ENCODE data around the gene RAN. TPM values are rescaled to one million over a fixed set of nuclear protein-coding genes. Genes with fewer than 3 reads are reported as not detected.

RAN gene
- total and polyA plus RNA-seq, 9 of the 15 experiments (the other 6 are each of a cell fraction or from before 2014, with no cell fraction given), result 1,687 to 3,820 (median 2,300) TPM

DNA sequence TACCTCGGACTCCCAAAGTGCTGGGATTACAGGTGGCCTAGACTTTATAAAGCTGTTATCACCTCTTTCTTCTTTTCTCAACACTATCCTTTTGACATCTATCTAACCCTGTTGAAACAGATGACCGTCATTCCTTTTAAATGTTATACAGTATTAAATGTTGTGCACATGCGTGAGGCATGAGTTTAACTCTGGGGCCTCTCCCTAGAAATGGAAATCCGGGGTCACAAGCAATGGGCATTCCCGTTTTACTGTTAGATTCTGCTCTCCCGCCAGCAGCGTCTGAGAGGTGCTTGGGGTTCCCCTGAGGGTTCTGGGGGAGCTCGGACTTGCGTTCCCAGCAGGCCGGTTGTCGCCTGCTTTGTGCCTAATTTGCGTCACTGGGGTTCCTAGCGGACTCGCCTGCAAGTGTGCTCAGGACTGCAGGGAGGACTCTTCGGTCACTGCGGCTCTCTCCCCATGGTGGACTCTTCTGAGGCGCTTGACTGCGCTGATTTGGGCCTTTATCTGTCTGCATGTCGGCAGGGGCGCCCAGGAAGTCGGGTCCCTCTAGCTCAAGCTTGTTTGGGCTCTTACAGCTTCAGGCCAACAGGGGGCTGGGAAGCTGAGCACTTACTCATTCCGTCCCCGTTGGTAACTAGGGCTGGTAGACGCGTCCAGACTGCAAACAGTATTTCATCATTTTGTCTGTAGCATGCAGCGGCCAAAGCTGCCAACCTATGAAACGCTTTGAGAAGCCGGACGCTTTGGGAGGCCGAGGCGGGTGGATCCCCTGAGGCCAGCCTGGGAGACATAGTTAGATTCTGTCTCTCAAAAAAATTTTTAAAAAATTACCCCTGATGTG lies 1.2 kb upstream of the RAN start (continued):
- TF ChIP-seq, protein P1, sequence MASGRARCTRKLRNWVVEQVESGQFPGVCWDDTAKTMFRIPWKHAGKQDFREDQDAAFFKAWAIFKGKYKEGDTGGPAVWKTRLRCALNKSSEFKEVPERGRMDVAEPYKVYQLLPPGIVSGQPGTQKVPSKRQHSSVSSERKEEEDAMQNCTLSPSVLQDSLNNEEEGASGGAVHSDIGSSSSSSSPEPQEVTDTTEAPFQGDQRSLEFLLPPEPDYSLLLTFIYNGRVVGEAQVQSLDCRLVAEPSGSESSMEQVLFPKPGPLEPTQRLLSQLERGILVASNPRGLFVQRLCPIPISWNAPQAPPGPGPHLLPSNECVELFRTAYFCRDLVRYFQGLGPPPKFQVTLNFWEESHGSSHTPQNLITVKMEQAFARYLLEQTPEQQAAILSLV (tag; IDR thresholded peaks at IDR 0.05), result peak; percentile 35; the same call in 1 of the 2 replicates
- TF ChIP-seq HMG20B (CRISPR knock-in tag; IDR thresholded peaks at IDR 0.05) (no peak), ZNF780A (CRISPR knock-in tag; IDR thresholded peaks at IDR 0.05) (no peak), SUPT5H (IDR thresholded peaks at IDR 0.05) (peak; percentile 63; the same call in 1 of the 2 replicates), MAFK (IDR thresholded peaks at IDR 0.05; ENCODE audit: low read length) (0 out of 2 replicates have a peak, but pooled peaks have one; percentile 21), SIN3A (IDR thresholded peaks at IDR 0.05; ENCODE audit: borderline replicate concordance in 2 of 2, control insufficient read depth in 1 of 2, low read depth in 2 of 2, low read length in 2 of 2) (peak in 1 of 2 experiments; percentile 46; a peak in 1 of 4 replicates), ZNF134 (CRISPR knock-in tag; conservative IDR thresholded peaks at IDR 0.05) (no peak), XRCC3 (IDR thresholded peaks at IDR 0.05) (no peak), BDP1 (IDR thresholded peaks at IDR 0.05; ENCODE audit: insufficient read depth, insufficient read length) (no peak), SMAD3 (CRISPR knock-in tag; conservative IDR thresholded peaks at IDR 0.05) (no peak), ZNF699 (CRISPR knock-in tag; IDR thresholded peaks at IDR 0.05; ENCODE audit: insufficient replicate concordance) (no peak), TGIF2 (CRISPR knock-in tag; IDR thresholded peaks at IDR 0.05) (no peak), DACH1 (IDR thresholded peaks at IDR 0.05; ENCODE audit: partially characterized antibody) (no peak)
- TF ChIP-seq, protein P2, sequence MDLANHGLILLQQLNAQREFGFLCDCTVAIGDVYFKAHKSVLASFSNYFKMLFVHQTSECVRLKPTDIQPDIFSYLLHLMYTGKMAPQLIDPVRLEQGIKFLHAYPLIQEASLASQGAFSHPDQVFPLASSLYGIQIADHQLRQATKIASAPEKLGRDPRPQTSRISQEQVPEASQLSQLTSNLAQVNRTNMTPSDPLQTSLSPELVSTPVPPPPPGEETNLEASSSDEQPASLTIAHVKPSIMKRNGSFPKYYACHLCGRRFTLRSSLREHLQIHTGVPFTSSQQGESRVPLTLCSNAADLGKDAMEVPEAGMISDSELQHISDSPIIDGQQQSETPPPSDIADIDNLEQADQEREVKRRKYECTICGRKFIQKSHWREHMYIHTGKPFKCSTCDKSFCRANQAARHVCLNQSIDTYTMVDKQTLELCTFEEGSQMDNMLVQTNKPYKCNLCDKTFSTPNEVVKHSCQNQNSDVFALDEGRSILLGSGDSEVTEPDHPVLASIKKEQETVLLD (IDR thresholded peaks at IDR 0.05), result no peak
- TF ChIP-seq, protein P3, sequence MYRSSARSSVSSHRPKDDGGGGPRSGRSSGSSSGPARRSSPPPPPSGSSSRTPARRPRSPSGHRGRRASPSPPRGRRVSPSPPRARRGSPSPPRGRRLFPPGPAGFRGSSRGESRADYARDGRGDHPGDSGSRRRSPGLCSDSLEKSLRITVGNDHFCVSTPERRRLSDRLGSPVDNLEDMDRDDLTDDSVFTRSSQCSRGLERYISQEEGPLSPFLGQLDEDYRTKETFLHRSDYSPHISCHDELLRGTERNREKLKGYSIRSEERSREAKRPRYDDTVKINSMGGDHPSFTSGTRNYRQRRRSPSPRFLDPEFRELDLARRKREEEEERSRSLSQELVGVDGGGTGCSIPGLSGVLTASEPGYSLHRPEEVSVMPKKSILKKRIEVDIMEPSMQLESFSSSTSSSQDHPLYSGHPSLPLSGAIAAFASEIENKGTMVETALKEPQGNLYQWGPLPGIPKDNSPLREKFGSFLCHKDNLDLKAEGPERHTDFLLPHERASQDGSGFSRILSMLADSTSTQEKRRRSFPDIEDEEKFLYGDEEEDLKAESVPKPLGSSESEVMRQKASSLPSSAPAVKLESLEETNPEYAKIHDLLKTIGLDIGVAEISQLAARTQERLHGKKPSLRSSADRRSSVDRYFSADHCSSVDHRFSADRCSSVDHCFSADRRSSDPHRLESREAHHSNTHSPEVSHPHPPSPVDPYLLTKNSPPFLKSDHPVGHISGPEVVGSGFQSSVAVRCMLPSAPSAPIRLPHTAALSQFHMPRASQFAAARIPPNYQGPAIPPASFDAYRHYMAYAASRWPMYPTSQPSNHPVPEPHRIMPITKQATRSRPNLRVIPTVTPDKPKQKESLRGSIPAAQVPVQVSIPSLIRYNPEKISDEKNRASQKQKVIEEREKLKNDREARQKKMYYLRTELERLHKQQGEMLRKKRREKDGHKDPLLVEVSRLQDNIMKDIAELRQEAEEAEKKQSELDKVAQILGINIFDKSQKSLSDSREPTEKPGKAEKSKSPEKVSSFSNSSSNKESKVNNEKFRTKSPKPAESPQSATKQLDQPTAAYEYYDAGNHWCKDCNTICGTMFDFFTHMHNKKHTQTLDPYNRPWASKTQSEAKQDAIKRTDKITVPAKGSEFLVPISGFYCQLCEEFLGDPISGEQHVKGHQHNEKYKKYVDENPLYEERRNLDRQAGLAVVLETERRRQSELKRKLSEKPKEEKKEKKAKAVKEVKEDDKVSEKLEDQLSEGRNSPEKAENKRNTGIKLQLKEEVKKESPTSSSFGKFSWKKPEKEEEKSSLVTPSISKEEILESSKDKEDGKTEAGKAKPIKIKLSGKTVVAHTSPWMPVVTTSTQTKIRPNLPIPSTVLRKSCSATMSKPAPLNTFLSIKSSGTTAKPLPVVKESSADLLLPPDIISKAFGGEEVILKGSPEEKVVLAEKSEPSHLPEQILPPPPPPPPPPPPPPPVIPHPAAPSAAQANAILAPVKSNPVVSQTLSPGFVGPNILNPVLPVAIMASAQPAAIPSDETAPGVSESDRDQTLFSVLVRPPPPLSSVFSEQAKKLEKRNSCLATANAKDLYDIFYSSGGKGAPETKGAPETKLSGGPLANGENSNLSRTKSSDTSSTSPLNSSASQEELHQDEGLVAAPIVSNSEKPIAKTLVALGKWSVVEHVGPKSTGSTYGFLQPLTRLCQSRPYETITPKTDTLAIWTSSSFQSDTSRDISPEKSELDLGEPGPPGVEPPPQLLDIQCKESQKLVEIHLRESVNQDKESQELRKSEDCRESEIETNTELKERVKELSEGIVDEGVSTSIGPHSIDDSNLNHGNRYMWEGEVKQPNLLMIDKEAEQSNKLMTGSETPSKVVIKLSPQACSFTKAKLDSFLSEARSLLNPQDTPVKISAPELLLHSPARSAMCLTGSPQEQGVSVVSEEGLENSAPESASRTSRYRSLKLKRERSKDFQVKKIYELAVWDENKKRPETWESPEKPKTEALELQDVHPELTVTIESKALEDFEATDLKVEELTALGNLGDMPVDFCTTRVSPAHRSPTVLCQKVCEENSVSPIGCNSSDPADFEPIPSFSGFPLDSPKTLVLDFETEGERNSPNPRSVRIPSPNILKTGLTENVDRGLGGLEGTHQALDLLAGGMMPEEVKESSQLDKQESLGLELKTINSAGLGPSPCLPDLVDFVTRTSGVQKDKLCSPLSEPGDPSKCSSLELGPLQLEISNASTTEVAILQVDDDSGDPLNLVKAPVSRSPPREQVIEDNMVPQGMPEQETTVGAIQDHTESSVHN (IDR thresholded peaks at IDR 0.05; ENCODE audit: borderline replicate concordance in 1 of 2, low read depth in 1 of 2), result no peak

Data from K562 (cell line).